T47D (cell line): Measurements from ENCODE around the gene DOCK1.

Experiments used
- DNase-seq, 2 experiments: peaks; one replicate each; pipeline versions ENCODE4 v3.0.0 to v3.0.0-alpha.2; 2011 to 2012; ENCODE audit warnings: low read depth in 1 of 2, low spot score in 1 of 2
- JUND ChIP-seq: IDR thresholded peaks from 2 replicates; pipeline ENCODE4 v1.6.1; 2012; ENCODE audit warnings: low read depth
- in situ Hi-C: cut with HindIII; loops from 2 replicates; pipeline ENCODE4 v1.10.0; 2016; ENCODE audit warnings: low sequenced_read_pairs, low pct_unique_long_range_greater_than_20kb

Gene DOCK1

GRCh38 chr10:127250031-127250430 is 344.8 kb downstream of the DOCK1 start:
- TF ChIP-seq JUND: no peak
- in situ Hi-C loops: no loop called here
- DNase-seq: no peak

DNA sequence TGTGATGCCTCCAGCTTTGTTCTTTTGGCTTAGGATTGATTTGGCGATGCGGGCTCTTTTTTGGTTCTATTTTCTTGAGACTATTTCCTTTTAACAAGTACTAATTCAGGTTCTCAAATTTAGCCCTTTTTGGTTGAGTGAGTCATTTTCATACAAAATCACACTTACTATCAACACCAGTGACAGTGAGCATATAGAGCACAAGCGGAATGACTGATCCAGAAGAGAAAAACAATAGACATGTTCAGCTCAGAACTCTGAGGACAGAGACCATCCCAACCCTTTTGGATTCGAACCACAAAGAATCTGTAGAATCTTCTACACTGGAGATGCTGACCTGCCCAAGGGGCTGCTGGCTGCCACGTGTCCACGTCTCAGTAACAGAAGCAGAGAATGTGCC is 347.6 kb downstream of the DOCK1 start:
- no peak for TF ChIP-seq JUND
- in situ Hi-C loops: no loop called here
- DNase-seq: no peak

DNA sequence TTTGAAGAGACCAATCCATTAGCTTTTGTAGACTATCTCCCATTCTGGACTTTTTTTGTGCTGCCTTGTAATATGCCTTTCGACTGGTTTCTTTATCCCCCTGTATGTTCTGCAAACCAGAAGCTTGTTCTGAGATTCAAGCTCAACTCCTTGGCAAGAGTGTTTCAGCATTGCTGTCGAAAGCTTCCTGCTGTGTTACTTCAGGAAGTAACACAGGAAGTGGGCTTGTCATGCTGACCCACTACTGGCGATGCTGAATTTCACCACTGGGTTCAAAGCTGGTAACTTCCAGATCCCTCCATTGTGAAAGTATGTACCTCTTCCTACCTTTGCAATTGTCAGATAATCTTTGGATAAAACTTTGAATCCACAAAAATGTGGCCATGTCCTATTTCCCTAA is 349.0 kb downstream of the DOCK1 start:
- no peak for DNase-seq
- TF ChIP-seq JUND: no peak
- in situ Hi-C loops: no loop called here

- TF ChIP-seq JUND: no peak
- DNase-seq: no peak
- in situ Hi-C loops: no loop called here
These were observed 352.2 kb downstream of the DOCK1 start for GRCh38 chr10:127257395-127257794.

- no peak for DNase-seq
- in situ Hi-C loops: no loop called here
- no peak for TF ChIP-seq JUND
These were observed 354.1 kb downstream of the DOCK1 start for GRCh38 chr10:127259347-127259746.

- TF ChIP-seq JUND: no peak
- DNase-seq: no peak
- in situ Hi-C loops: no loop called here
These were observed 357.4 kb downstream of the DOCK1 start for GRCh38 chr10:127262606-127263005.

DNA sequence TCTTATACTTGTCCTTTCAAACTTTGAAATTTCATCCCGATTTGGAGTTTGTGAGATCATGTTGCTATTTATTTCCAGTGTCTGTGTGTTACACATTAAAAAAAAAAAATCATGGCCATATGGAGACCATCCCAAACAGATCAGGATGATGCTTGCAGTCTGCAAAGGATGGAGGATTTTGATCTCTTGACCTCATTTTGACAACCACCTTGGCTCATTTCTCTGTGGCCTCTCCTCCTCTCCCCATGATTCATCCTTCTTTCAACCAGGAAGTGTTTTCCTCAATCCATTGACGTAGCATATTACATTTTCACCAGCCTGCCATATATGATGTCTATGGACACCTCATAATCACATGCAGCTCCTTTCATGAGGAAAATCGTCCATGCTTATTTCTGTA is 360.1 kb downstream of the DOCK1 start:
- in situ Hi-C loops: no loop called here
- DNase-seq: no peak
- no peak for TF ChIP-seq JUND

DNA sequence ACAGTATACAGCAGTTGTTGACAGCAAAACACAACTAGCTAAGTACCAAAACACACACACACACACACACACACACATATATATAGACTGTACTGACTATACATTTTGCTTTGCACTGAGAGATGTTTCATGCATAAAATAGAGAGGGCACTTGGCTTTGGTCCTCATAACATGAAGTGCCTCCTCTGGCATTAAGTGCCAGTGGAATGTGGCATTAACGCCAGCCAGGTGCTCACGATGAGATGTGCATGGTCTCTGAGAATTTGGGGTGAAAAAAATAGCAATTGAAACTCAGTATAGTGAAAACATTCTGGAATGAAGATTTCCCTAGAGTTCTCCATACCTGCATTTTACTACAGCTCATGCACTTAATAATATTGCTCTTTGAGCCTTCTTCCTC is 361.2 kb downstream of the DOCK1 start:
- no peak for DNase-seq
- no peak for TF ChIP-seq JUND
- in situ Hi-C loops: no loop called here

DNA sequence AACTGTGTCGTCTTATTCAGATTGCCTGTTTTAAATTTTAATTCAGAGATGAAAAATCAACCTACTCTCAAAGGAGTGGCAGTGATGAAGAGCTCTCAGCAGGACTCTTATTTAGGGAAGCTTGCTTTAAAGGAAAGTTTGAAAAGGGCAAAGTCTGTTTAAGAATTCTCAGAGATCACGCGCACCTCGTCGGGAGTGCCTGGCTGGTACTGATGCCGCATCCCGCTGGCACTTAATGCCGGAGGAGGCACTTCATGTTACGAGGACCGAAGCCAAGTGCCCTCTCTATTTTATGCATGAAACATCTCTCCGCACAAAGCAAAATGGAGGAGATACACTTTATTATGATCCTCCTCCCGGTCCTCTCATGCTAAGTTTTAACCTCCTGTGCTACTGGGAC is 362.2 kb downstream of the DOCK1 start:
- no peak for TF ChIP-seq JUND
- in situ Hi-C loops: no loop called here

GRCh38 chr10:127272076-127272475 is 366.8 kb downstream of the DOCK1 start:
- DNase-seq: no peak
- no peak for TF ChIP-seq JUND
- in situ Hi-C loops: no loop called here

More for the DNA sequence above, 362.2 kb downstream of the DOCK1 start:
- DNase-seq: no peak

GRCh38 chr10:127275272-127275671 is 370.0 kb downstream of the DOCK1 start:
- DNase-seq: no peak
- in situ Hi-C loops: no loop called here
- TF ChIP-seq JUND: no peak

DNA sequence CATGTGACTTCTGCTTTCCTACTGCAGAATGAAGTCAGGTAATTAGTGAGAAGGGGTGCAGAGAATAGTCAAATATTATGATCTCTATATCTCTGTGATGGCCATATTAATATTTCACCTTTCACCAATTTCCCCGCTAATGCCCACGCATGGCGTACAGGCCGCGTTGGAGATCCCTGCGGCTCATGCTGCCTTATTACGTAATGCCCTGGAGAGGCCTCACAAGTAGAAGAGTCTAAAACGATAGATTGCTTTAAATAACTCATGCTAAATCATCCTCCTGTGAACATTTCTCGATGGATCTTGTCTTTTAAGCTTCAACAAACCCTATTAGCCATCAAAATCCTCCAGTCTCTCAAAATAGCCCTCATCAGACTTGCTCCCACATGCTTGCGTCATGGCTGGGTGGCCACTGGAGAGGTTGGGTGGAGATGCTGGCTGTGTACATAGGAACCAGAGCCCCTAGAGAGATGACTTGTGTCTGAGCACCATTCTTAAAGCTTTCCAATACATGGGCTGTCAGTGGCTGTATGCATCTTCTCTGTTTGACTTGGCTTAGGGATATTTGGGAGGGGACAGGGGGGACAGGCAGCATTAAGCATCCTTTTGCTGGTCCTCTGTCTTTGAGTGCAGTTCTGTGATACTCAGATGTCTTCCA is 370.7 kb downstream of the DOCK1 start:
- no peak for TF ChIP-seq JUND
- DNase-seq: no peak
- in situ Hi-C loops: no loop called here

DNA sequence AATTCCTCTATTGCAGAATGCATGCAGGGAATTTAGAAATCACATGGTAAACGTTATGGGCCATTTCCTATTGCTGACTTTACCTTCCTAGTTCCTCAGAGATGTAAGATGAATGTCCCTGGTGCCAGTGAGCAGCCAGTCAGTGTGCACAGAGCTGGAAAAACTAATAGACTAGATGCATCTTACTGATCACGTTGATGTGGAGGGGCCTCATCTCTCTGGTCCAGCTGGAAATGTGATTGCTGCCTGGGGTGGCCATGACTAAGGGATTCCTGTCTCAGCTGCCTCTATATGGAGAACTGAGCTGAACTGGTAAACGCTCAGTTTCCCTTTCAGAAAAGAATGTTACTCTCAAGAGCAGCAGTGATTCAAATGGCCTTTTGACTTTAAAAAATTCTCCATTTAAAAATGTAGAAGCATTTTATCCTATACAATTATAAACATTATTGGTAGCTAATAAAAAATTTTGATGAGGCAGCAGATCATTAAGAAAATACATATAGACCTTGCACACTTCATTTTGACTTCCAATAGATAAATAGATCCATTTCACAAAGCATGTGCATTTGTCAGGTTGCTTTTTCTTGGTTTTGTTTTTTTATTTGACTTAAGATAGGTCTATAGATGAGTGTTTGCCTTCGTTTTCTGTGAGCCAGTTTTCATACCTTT is 371.7 kb downstream of the DOCK1 start:
- DNase-seq: no peak
- no peak for TF ChIP-seq JUND
- in situ Hi-C loops: no loop called here

DNA sequence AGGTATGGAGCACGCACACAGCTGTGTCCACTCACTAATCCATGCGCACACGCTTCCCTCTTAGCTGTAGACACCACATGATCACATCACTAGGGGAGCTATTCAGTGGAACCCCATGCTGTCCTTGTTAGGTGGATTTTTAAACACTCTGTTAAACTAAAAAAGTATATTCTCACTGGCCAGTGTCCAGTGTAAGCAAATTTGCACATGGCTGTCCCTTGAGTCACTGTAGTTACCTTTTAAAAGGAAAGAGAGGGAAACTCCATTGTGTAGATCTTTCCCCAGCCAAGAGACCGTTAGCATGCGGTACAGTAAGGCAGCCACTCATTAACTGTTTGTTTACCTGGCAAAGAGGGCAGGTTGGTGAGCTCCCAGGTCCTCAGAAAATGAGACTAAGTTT is 372.8 kb downstream of the DOCK1 start:
- in situ Hi-C loops: no loop called here
- TF ChIP-seq JUND: no peak
- no peak for DNase-seq
